Measurements from ENCODE around the gene MLLT3. TPM values are rescaled to one million over a fixed set of nuclear protein-coding genes. Genes with fewer than 3 reads are reported as not detected.

The MLLT3 gene
- total and polyA plus RNA-seq, 2 of the 13 experiments (the other 11 are each of a cell fraction or from before 2014, with no cell fraction given), result 12.3 to 12.6 TPM

DNA sequence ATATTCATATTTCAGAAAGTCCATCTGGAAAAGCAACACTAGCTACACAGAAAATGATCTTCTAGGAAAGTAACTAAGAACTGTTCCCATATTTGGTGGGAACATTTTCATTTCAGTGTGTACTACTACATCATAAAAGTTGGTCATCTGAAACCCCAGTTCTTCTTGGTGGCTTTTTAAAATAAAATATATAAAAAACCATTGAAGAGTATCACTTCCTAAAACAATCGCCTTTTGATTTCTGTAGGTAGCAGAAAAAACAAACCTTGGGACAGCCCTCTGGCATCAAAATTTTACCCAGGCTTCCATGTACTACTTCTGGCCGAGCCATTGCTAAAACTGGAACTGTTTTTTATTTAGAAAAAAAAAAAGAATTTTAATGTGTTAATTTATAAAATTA lies 158.5 kb downstream of the MLLT3 start:
- 69% methylated on average over 2 of the region's 2 CpGs for WGBS (ENCODE audit: low lambda C conversion rate)
- Histone ChIP-seq H3K4me1 (ENCODE audit: insufficient read depth, low read length) (no peaks in the 10 kb centered on the region), H2AFZ (ENCODE audit: low read length) (no peak overlapping the region), H3K4me3 (replicated peaks in 1 of 3; ENCODE audit: insufficient read depth in 1 of 3, low read depth in 2 of 3, low read length in 3 of 3) (no peak overlapping the region), H4K20me1 (ENCODE audit: insufficient read depth, low read length) (no peaks in the 10 kb centered on the region; the same call in 1 of the 2 replicates), H3K9ac (ENCODE audit: insufficient read depth, low read depth, low read length) (no peak overlapping the region), H3K4me2 (ENCODE audit: low read depth, low read length) (no peak overlapping the region), H3K36me3 (replicated peaks in 1 of 2; ENCODE audit: control insufficient read depth in 1 of 2, insufficient read depth in 2 of 2, low read length in 2 of 2) (no peaks in the 10 kb centered on the region), H3K9me3 (ENCODE audit: low read length) (no peaks in the 10 kb centered on the region), H3K79me2 (ENCODE audit: insufficient read depth, low read length) (no peaks in the 10 kb centered on the region), H3K27ac (ENCODE audit: extremely low read length, insufficient read depth, low read length) (no peak overlapping the region), H3K27me3 (ENCODE audit: control insufficient read depth in 1 of 2, insufficient read depth in 2 of 2, low read length in 2 of 2) (no peaks in the 10 kb centered on the region)
- POLR2A ChIA-PET, result no interaction called here
- BruUV-seq (replicated peaks), result no TSS peak
- intact Hi-C loops (cut with micrococcal nuclease; ENCODE audit: unreplicated experiment), result no loop called here
- in situ Hi-C loops (cut with HindIII; ENCODE audit: extremely low pct_ligation_motif_present, low pct_unique_long_range_greater_than_20kb), result no loop called here
- CTCF ChIA-PET (ENCODE audit: low intra/inter-chr PET ratio, low total read pairs), result no interaction called here
- DNase-seq (ENCODE audit: low spot score), result no peak
- TF ChIP-seq SRSF9 (IDR thresholded peaks at IDR 0.05; ENCODE audit: borderline replicate concordance, insufficient read depth, low read depth, low read length, poor library complexity, severe bottlenecking) (no peak), ZNF343 (CRISPR knock-in tag; IDR thresholded peaks at IDR 0.05) (no peak), NFIC (IDR thresholded peaks at IDR 0.05; ENCODE audit: low read length) (no peak), ZNF772 (CRISPR knock-in tag; IDR thresholded peaks at IDR 0.05) (no peak), HNRNPLL (IDR thresholded peaks at IDR 0.05; ENCODE audit: low read depth, low read length, poor library complexity, severe bottlenecking) (no peak), NFIB (CRISPR knock-in tag; IDR thresholded peaks at IDR 0.05; ENCODE audit: borderline replicate concordance) (no peak), FOXJ3 (CRISPR knock-in tag; IDR thresholded peaks at IDR 0.05; ENCODE audit: borderline replicate concordance) (no peak), NR1H2 (CRISPR knock-in tag; IDR thresholded peaks at IDR 0.05; ENCODE audit: borderline replicate concordance, low read depth) (no peak), ZFP90 (CRISPR knock-in tag; IDR thresholded peaks at IDR 0.05; ENCODE audit: borderline replicate concordance) (no peak), NFE2 (CRISPR knock-in tag; IDR thresholded peaks at IDR 0.05) (no peak), ZNF510 (CRISPR knock-in tag; IDR thresholded peaks at IDR 0.05; ENCODE audit: low read depth) (no peak)
- TF ChIP-seq, protein P1, sequence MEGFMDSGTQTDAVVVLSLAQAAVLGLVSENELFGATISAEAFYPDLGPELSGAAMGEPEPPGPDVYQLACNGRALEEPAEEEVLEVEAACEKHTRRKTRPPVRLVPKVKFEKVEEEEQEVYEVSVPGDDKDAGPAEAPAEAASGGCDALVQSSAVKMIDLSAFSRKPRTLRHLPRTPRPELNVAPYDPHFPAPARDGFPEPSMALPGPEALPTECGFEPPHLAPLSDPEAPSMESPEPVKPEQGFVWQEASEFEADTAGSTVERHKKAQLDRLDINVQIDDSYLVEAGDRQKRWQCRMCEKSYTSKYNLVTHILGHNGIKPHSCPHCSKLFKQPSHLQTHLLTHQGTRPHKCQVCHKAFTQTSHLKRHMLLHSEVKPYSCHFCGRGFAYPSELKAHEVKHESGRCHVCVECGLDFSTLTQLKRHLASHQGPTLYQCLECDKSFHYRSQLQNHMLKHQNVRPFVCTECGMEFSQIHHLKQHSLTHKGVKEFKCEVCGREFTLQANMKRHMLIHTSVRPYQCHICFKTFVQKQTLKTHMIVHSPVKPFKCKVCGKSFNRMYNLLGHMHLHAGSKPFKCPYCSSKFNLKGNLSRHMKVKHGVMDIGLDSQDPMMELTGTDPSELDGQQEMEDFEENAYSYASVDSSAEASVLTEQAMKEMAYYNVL (CRISPR knock-in tag; IDR thresholded peaks at IDR 0.05; ENCODE audit: borderline replicate concordance), result no peak
- no peak for FAIRE-seq
- ATAC-seq, result no peak

Data from HepG2 (cell line).